Liver (tissue), 9 donors: ENCODE results near the gene WIZ. TPM values are rescaled to one million over a fixed set of nuclear protein-coding genes. Genes with fewer than 3 reads are reported as not detected.

Experiments used
- DNase-seq: peaks from one replicate; pipeline ENCODE4 v3.0.0-alpha.2; 2017; ENCODE audit warnings: low spot score
- H3K27ac ChIP-seq, 2 donors: one replicate each; pipeline ENCODE4 v1.7.0; 2013; ENCODE audit warnings: inconsistent platforms in 2 of 2, low read length in 2 of 2, control low read depth in 1 of 2, low read depth in 1 of 2, mild to moderate bottlenecking in 1 of 2
- H3K27me3 ChIP-seq, 4 donors: one replicate each; pipeline versions ENCODE4 v1.6.1 to v1.7.0; 2013; ENCODE audit warnings: low read length in 3 of 4, inconsistent platforms in 1 of 4, mild to moderate bottlenecking in 1 of 4, moderate library complexity in 1 of 4; ENCODE audit not compliant: control insufficient read depth in 4 of 4, insufficient read depth in 4 of 4
- H3K36me3 ChIP-seq, 4 donors: one replicate each; pipeline versions ENCODE4 v1.6.1 to v1.7.0; 2013; ENCODE audit warnings: low read length in 3 of 4, mild to moderate bottlenecking in 3 of 4, low read depth in 1 of 4, moderate library complexity in 1 of 4; ENCODE audit not compliant: control insufficient read depth in 4 of 4, insufficient read depth in 3 of 4
- H3K4me1 ChIP-seq, 4 donors: one replicate each; pipeline versions ENCODE4 v1.6.1 to v1.7.0; 2013; ENCODE audit warnings: low read length in 3 of 4, mild to moderate bottlenecking in 3 of 4, moderate library complexity in 1 of 4; ENCODE audit not compliant: control insufficient read depth in 4 of 4, insufficient read depth in 4 of 4
- H3K4me3 ChIP-seq, 3 donors: one replicate each; pipeline versions ENCODE4 v1.6.1 to v1.7.0; 2013; ENCODE audit warnings: low read length in 3 of 3, control low read depth in 1 of 3, low read depth in 1 of 3, mild to moderate bottlenecking in 1 of 3
- H3K9ac ChIP-seq, 2 donors: one replicate each; pipeline ENCODE4 v1.7.0; 2013; ENCODE audit warnings: low read length in 2 of 2, mild to moderate bottlenecking in 2 of 2, moderate library complexity in 2 of 2, control low read depth in 1 of 2, low read depth in 1 of 2
- H3K9me3 ChIP-seq, 4 donors: one replicate each; pipeline versions ENCODE4 v1.6.1 to v1.7.0; 2013; ENCODE audit warnings: low read length in 3 of 4; ENCODE audit not compliant: control insufficient read depth in 4 of 4
- ATF3 ChIP-seq: IDR thresholded peaks from 2 replicates; pipeline ENCODE4 v1.6.1; 2016; ENCODE audit warnings: antibody characterized with exemption
- EGR1 ChIP-seq, 2 donors: IDR thresholded peaks; 2 replicates each; pipeline ENCODE4 v1.6.1; 2016 to 2018; ENCODE audit warnings: antibody characterized with exemption in 2 of 2, low read depth in 2 of 2
- FOXA1 ChIP-seq: IDR thresholded peaks from 2 replicates; pipeline ENCODE4 v1.6.1; 2016; ENCODE audit warnings: antibody characterized with exemption
- FOXA2 ChIP-seq: IDR thresholded peaks from 2 replicates; pipeline ENCODE4 v1.6.1; 2016; ENCODE audit warnings: antibody characterized with exemption
- GABPA ChIP-seq, 2 donors: IDR thresholded peaks in 1 of 2; conservative IDR thresholded peaks in 1 of 2; 2 replicates each; pipeline ENCODE4 v1.6.1; 2016; ENCODE audit warnings: antibody characterized with exemption in 2 of 2, mild to moderate bottlenecking in 1 of 2, moderate library complexity in 1 of 2
- HNF4A ChIP-seq, 2 donors: conservative IDR thresholded peaks; 2 replicates each; pipeline ENCODE4 v1.6.1; 2016; ENCODE audit warnings: antibody characterized with exemption in 2 of 2, mild to moderate bottlenecking in 2 of 2
- HNF4G ChIP-seq: IDR thresholded peaks from 2 replicates; pipeline ENCODE4 v1.6.1; 2016; ENCODE audit warnings: antibody characterized with exemption
- JUND ChIP-seq, 2 donors: IDR thresholded peaks; 2 replicates each; pipeline ENCODE4 v1.6.1; 2016; ENCODE audit warnings: antibody characterized with exemption in 2 of 2
- NR2F2 ChIP-seq: IDR thresholded peaks from 2 replicates; pipeline ENCODE4 v1.6.1; 2016; ENCODE audit warnings: antibody characterized with exemption
- RXRA ChIP-seq, 2 donors: IDR thresholded peaks; 2 replicates each; pipeline ENCODE4 v1.6.1; 2017 to 2018; ENCODE audit warnings: antibody characterized with exemption in 2 of 2, mild to moderate bottlenecking in 1 of 2
- SP1 ChIP-seq: IDR thresholded peaks from 2 replicates; pipeline ENCODE4 v1.6.1; 2018; ENCODE audit warnings: antibody characterized with exemption, mild to moderate bottlenecking
- TAF1 ChIP-seq: conservative IDR thresholded peaks from 2 replicates; pipeline ENCODE4 v1.6.1; 2016; ENCODE audit warnings: antibody characterized with exemption, mild to moderate bottlenecking
- YY1 ChIP-seq: IDR thresholded peaks from 2 replicates; pipeline ENCODE4 v1.6.1; 2016; ENCODE audit warnings: antibody characterized with exemption, mild to moderate bottlenecking
- WGBS: extraction: QIAGEN DNeasy Blood & Tissue Kit; methylation state at CpG from one replicate; pipeline ENCODE4 v1.1.7; 2013; 5-methylcytosine and 5-hydroxymethylcytosine counted together
- polyA plus RNA-seq, 2 donors: library from polyadenylated mRNA; stranded (reverse) in 1 of 2; unstranded in 1 of 2; fragments of 200-250 nt in 1 of 2; fragments of >200 nt in 1 of 2; fragmentation: Nextera tagmentation in 1 of 2; extraction: Ambion mirVana in 1 of 2; gene quantifications; one replicate each; pipeline versions ENCODE4 v1.2.1 to v1.2.3, GENCODE V29; 2013 to 2015
- total RNA-seq, 2 donors: library from RNA; depleted of rRNA; stranded (reverse); fragments of >200 nt; gene quantifications; one replicate each; pipeline ENCODE4 v1.2.3, GENCODE V29; 2014
- TF ChIP-seq, protein P1 (sequence below): IDR thresholded peaks from 2 replicates; pipeline ENCODE4 v1.6.1; 2016; ENCODE audit warnings: antibody characterized with exemption
- TF ChIP-seq, protein P2 (sequence below): IDR thresholded peaks from 2 replicates; pipeline ENCODE4 v1.6.1; 2016; ENCODE audit warnings: antibody characterized with exemption
- donor health status: healthy.
- donor health status: healthy.
- donor health status: healthy.
- donor health status: healthy.
- donor health status: healthy.

WIZ gene
- total and polyA plus RNA-seq, 4 donors = 3.8 to 12.7 (median 8.6) TPM

GRCh38 chr19:15374796-15375440 is 74.8 kb downstream of the WIZ start (continued):
- TF ChIP-seq, protein P1, sequence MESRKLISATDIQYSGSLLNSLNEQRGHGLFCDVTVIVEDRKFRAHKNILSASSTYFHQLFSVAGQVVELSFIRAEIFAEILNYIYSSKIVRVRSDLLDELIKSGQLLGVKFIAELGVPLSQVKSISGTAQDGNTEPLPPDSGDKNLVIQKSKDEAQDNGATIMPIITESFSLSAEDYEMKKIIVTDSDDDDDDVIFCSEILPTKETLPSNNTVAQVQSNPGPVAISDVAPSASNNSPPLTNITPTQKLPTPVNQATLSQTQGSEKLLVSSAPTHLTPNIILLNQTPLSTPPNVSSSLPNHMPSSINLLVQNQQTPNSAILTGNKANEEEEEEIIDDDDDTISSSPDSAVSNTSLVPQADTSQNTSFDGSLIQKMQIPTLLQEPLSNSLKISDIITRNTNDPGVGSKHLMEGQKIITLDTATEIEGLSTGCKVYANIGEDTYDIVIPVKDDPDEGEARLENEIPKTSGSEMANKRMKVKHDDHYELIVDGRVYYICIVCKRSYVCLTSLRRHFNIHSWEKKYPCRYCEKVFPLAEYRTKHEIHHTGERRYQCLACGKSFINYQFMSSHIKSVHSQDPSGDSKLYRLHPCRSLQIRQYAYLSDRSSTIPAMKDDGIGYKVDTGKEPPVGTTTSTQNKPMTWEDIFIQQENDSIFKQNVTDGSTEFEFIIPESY = no peak
- TF ChIP-seq NR2F2 (peak; percentile 95), JUND (IDR thresholded peaks at IDR 0.05) (peak in 1 of 2 donors; percentile 51), ATF3 (no peak), YY1 (peak; percentile 54), GABPA (IDR thresholded peaks at IDR 0.05 in 1 of 2, conservative IDR thresholded peaks at IDR 0.05 in 1 of 2) (peak in 1 of 2 donors; percentile 12)
- TF ChIP-seq, protein P2, sequence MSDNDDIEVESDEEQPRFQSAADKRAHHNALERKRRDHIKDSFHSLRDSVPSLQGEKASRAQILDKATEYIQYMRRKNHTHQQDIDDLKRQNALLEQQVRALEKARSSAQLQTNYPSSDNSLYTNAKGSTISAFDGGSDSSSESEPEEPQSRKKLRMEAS = peak; percentile 84

GRCh38 chr19:15374105-15374651 is 75.6 kb downstream of the WIZ start:
- H3K36me3 ChIP-seq = peaks cover 7 to 40% (median 21%) of the 10 kb centered on the region in 4 donors
- no peaks in the 10 kb centered on the region for H3K27me3 ChIP-seq
- peak overlapping the region in 1 of 2 donors; percentile 28 for H3K9ac ChIP-seq
- WGBS = 68% methylated on average over 21 of the region's 21 CpGs
- TF ChIP-seq JUND (IDR thresholded peaks at IDR 0.05) (no peak), HNF4A (conservative IDR thresholded peaks at IDR 0.05) (no peak), TAF1 (no peak), ATF3 (no peak), GABPA (IDR thresholded peaks at IDR 0.05 in 1 of 2, conservative IDR thresholded peaks at IDR 0.05 in 1 of 2) (no peak), SP1 (no peak)
- peaks cover 23 to 43% (median 35%) of the 10 kb centered on the region in 4 donors for H3K4me1 ChIP-seq
- DNase-seq = no peak
- peak overlapping the region; percentile 67 to 89 for H3K27ac ChIP-seq
- no peaks in the 10 kb centered on the region for H3K9me3 ChIP-seq
- no peak overlapping the region for H3K4me3 ChIP-seq

- Histone ChIP-seq H3K27ac (peak overlapping the region; percentile 67 to 89), H3K36me3 (peaks cover 10 to 46% (median 22%) of the 10 kb centered on the region in 4 donors), H3K4me3 (no peak overlapping the region), H3K9ac (no peak overlapping the region), H3K9me3 (no peaks in the 10 kb centered on the region), H3K27me3 (no peaks in the 10 kb centered on the region), H3K4me1 (peaks cover 23 to 44% (median 34%) of the 10 kb centered on the region in 4 donors)
- WGBS = 93% methylated on average over 22 of the region's 22 CpGs
- DNase-seq = no peak
- no peak for TF ChIP-seq FOXA1
Observed at GRCh38 chr19:15373644-15374043, 76.1 kb downstream of the WIZ start.

GRCh38 chr19:15372891-15373301 is 76.9 kb downstream of the WIZ start:
- Histone ChIP-seq H3K27ac (no peak overlapping the region), H3K9me3 (no peaks in the 10 kb centered on the region), H3K27me3 (no peaks in the 10 kb centered on the region), H3K9ac (no peak overlapping the region), H3K4me3 (no peak overlapping the region), H3K4me1 (peaks cover 23 to 47% (median 31%) of the 10 kb centered on the region in 4 donors), H3K36me3 (peaks cover 11 to 53% (median 26%) of the 10 kb centered on the region in 4 donors)
- DNase-seq = no peak
- 98% methylated on average over 30 of the region's 30 CpGs for WGBS
- TF ChIP-seq HNF4A (conservative IDR thresholded peaks at IDR 0.05) (no peak), FOXA1 (no peak), HNF4G (no peak), YY1 (no peak), TAF1 (no peak), FOXA2 (no peak), GABPA (IDR thresholded peaks at IDR 0.05 in 1 of 2, conservative IDR thresholded peaks at IDR 0.05 in 1 of 2) (no peak), EGR1 (IDR thresholded peaks at IDR 0.05; ENCODE audit: low read depth in 2 of 2) (no peak), RXRA (IDR thresholded peaks at IDR 0.05) (no peak), ATF3 (no peak)
- TF ChIP-seq, protein P1 = no peak
- TF ChIP-seq, protein P2 = no peak
